Astrocyte (in vitro differentiated cells and primary cell): ENCODE data around the gene GRK5. TPM values are rescaled to one million over a fixed set of nuclear protein-coding genes. Genes with fewer than 3 reads are reported as not detected.

Experiments used
- DNase-seq: peaks from one replicate; pipeline ENCODE4 v3.0.0-alpha.2; 2010; ENCODE audit warnings: low read depth
- FAIRE-seq: peaks from 2 replicates; lab custom pipeline; 2011; peaks lifted over from hg19 to GRCh38; lab: Jason Lieb, UNC
- H2AFZ ChIP-seq: 2 replicates; pipeline ENCODE4 v1.6.0; 2012; ENCODE audit warnings: low read depth, low read length, inconsistent platforms
- H3K27ac ChIP-seq: 2 replicates; pipeline ENCODE4 v1.5.1; 2011; ENCODE audit warnings: low read depth, low read length, inconsistent platforms
- H3K27me3 ChIP-seq: 2 replicates; pipeline ENCODE4 v1.6.0; 2011; ENCODE audit warnings: low read length, inconsistent platforms; ENCODE audit not compliant: insufficient read depth
- H3K36me3 ChIP-seq: 2 replicates; pipeline ENCODE4 v1.5.1; 2011; ENCODE audit warnings: low read length, inconsistent platforms; ENCODE audit not compliant: insufficient read depth
- H3K4me1 ChIP-seq: 2 replicates; pipeline ENCODE4 v1.5.1; 2011; ENCODE audit warnings: low read length, inconsistent platforms; ENCODE audit not compliant: insufficient read depth
- H3K4me2 ChIP-seq: 2 replicates; pipeline ENCODE4 v1.6.0; 2012; ENCODE audit warnings: low read length, inconsistent platforms
- H3K4me3 ChIP-seq: 2 replicates; pipeline ENCODE4 v1.5.1; 2011; ENCODE audit warnings: low read depth, mild to moderate bottlenecking, low read length, inconsistent platforms; ENCODE audit not compliant: insufficient read depth
- H3K79me2 ChIP-seq: 2 replicates; pipeline ENCODE4 v1.6.0; 2012; ENCODE audit warnings: mild to moderate bottlenecking, low read length, inconsistent platforms; ENCODE audit not compliant: insufficient read depth
- H3K9ac ChIP-seq: 2 replicates; pipeline ENCODE4 v1.6.0; 2012; ENCODE audit warnings: mild to moderate bottlenecking, low read length, inconsistent platforms
- H3K9me3 ChIP-seq: 2 replicates; pipeline ENCODE4 v1.5.1; 2012; ENCODE audit warnings: low read depth, mild to moderate bottlenecking, low read length, inconsistent platforms; ENCODE audit not compliant: insufficient read depth
- H4K20me1 ChIP-seq: 2 replicates; pipeline ENCODE4 v1.6.0; 2012; ENCODE audit warnings: low read length, inconsistent platforms; ENCODE audit not compliant: insufficient read depth
- H3K27ac Mint-ChIP-seq: one replicate; pipeline ENCODE4 v1.8.0; 2021; ENCODE audit warnings: mild to moderate bottlenecking, mixed read lengths; ENCODE audit not compliant: unreplicated experiment
- H3K27me3 Mint-ChIP-seq: one replicate; pipeline ENCODE4 v1.8.0; 2021; ENCODE audit warnings: low read depth, mixed read lengths; ENCODE audit not compliant: unreplicated experiment
- H3K36me3 Mint-ChIP-seq: one replicate; pipeline ENCODE4 v1.8.0; 2021; ENCODE audit warnings: low read depth, mixed read lengths; ENCODE audit not compliant: unreplicated experiment
- H3K4me1 Mint-ChIP-seq: one replicate; pipeline ENCODE4 v1.8.0; 2021; ENCODE audit warnings: low read depth, mixed read lengths; ENCODE audit not compliant: unreplicated experiment
- H3K4me3 Mint-ChIP-seq: one replicate; pipeline ENCODE4 v1.8.0; 2021; ENCODE audit warnings: mild to moderate bottlenecking, moderate library complexity, mixed read lengths; ENCODE audit not compliant: unreplicated experiment
- H3K9me3 Mint-ChIP-seq: one replicate; pipeline ENCODE4 v1.8.0; 2021; ENCODE audit warnings: mild to moderate bottlenecking, mixed read lengths; ENCODE audit not compliant: unreplicated experiment
- EZH2 ChIP-seq: IDR thresholded peaks from 2 replicates; pipeline ENCODE4 v1.6.1; 2012; ENCODE audit warnings: mild to moderate bottlenecking, low read length, inconsistent platforms; ENCODE audit not compliant: insufficient read depth
- total RNA-seq: library from RNA; stranded (reverse); gene quantifications from 2 replicates; pipeline ENCODE4 v1.2.1, GENCODE V29; 2021
- TF ChIP-seq, protein P1 (sequence below): IDR thresholded peaks from 2 replicates; pipeline ENCODE4 v1.5.1; 2011; ENCODE audit warnings: low read depth, mild to moderate bottlenecking, inconsistent platforms, low read length, moderate library complexity; ENCODE audit not compliant: insufficient read depth

GRK5 gene
- total RNA-seq, 1 donor from 2014 or later, result 8.5 TPM

DNA sequence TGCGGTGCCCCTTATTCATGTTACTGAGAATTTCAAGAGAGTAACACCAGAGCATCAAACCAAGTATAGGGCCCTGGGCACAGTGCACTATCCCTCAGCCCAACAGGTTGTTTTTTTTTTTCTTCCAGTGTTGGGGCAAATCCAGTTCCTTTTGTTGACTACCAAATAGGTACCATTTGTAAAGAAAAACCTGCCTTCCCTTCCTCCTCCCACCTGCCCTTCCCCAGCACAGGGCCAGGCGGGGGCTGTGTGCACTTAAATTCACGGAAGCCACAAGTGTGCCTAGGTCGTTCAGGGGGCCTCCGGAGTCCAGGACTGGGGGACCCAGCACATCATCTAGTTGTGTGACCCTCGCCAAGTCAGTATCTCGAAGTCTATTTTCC, 41.3 kb upstream of the GRK5 start:
- Mint-ChIP-seq H3K27me3 (no peaks in the 10 kb centered on the region), H3K9me3 (no peaks in the 10 kb centered on the region), H3K36me3 (peaks cover 6% of the 10 kb centered on the region), H3K4me1 (peaks cover 7% of the 10 kb centered on the region), H3K27ac (peak overlapping the region; percentile 3), H3K4me3 (peak overlapping the region; percentile 87)
- H3K9me3 ChIP-seq, result no peaks in the 10 kb centered on the region
- FAIRE-seq (no peak), DNase-seq (no peak)
- H3K27ac ChIP-seq, result peak overlapping the region; percentile 68
- peaks cover 3% of the 10 kb centered on the region for H3K4me1 ChIP-seq
- H3K27me3 ChIP-seq, result no peaks in the 10 kb centered on the region
- peak overlapping the region; percentile 75 for H3K4me3 ChIP-seq
- H3K4me2 ChIP-seq, result peak overlapping the region; percentile 99
- TF ChIP-seq, protein P1, sequence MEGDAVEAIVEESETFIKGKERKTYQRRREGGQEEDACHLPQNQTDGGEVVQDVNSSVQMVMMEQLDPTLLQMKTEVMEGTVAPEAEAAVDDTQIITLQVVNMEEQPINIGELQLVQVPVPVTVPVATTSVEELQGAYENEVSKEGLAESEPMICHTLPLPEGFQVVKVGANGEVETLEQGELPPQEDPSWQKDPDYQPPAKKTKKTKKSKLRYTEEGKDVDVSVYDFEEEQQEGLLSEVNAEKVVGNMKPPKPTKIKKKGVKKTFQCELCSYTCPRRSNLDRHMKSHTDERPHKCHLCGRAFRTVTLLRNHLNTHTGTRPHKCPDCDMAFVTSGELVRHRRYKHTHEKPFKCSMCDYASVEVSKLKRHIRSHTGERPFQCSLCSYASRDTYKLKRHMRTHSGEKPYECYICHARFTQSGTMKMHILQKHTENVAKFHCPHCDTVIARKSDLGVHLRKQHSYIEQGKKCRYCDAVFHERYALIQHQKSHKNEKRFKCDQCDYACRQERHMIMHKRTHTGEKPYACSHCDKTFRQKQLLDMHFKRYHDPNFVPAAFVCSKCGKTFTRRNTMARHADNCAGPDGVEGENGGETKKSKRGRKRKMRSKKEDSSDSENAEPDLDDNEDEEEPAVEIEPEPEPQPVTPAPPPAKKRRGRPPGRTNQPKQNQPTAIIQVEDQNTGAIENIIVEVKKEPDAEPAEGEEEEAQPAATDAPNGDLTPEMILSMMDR, result no peak
- no peak for TF ChIP-seq EZH2
- peaks cover 7% of the 10 kb centered on the region for H4K20me1 ChIP-seq
- peaks cover 4% of the 10 kb centered on the region for H3K79me2 ChIP-seq
- H3K9ac ChIP-seq, result peak overlapping the region; percentile 86
- peak overlapping the region; percentile 97 for H2AFZ ChIP-seq
- H3K36me3 ChIP-seq, result peaks cover 25% of the 10 kb centered on the region

DNA sequence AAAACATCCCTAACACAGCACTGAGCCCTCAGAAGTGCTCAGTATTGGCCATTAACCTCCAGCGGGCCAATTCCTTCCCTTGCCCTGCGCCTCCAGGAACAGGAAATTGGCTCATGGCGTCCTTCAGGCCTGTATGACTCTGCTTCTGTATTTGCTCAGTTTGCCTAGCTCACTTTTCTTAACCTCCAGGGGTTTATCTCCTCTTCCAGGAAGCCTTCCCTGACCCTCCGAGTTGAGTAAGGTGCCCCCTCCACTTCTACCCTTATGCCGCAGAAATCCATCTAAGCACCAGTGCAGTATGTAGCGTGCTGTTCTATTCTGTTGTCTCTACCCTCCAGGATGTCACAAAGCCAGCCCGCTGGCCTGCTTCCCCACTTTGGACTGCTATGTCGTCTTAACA, 40.8 kb upstream of the GRK5 start:
- H4K20me1 ChIP-seq, result peaks cover 7% of the 10 kb centered on the region
- peaks cover 11% of the 10 kb centered on the region for H3K36me3 Mint-ChIP-seq
- H3K9ac ChIP-seq, result no peak overlapping the region
- peaks cover 30% of the 10 kb centered on the region for H3K36me3 ChIP-seq
- H3K9me3 ChIP-seq, result no peaks in the 10 kb centered on the region
- no peaks in the 10 kb centered on the region for H3K27me3 ChIP-seq
- H3K27ac Mint-ChIP-seq, result peak overlapping the region; percentile 3
- no peak overlapping the region for H3K4me3 ChIP-seq
- H3K4me3 Mint-ChIP-seq, result peak overlapping the region; percentile 87
- DNase-seq, result no peak
- FAIRE-seq, result no peak
- H3K4me1 Mint-ChIP-seq, result peaks cover 5% of the 10 kb centered on the region
- H3K4me1 ChIP-seq, result peaks cover 3% of the 10 kb centered on the region
- H3K27ac ChIP-seq, result no peak overlapping the region
- no peak overlapping the region for H3K4me2 ChIP-seq
- H3K9me3 Mint-ChIP-seq, result no peaks in the 10 kb centered on the region
- TF ChIP-seq EZH2, result no peak
- TF ChIP-seq, protein P1, result no peak
- H2AFZ ChIP-seq, result no peak overlapping the region
- H3K27me3 Mint-ChIP-seq, result no peaks in the 10 kb centered on the region
- H3K79me2 ChIP-seq, result peaks cover 9% of the 10 kb centered on the region

DNA sequence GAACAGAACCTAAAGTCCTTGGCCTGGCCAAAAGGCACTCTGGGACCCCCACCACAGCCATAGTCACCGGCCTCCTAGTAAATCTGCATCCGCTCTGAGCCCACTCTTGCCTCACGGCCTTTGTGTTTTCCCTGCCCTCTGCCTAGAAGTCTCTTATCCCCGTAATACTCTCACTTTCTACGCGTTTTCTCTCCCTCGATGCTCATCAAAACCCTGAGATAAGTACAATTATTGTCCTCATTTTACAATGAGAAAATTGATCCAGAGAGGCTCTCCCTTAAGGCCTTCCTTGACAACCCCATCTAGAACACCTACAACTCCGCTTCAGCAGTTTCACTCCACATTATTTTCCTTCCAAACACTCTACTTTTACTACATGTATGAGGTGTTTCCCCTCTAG, 40.3 kb upstream of the GRK5 start:
- Histone ChIP-seq H3K4me2 (no peak overlapping the region), H3K9me3 (no peaks in the 10 kb centered on the region), H3K27ac (no peak overlapping the region), H2AFZ (no peak overlapping the region), H3K9ac (no peak overlapping the region), H3K27me3 (no peaks in the 10 kb centered on the region), H3K79me2 (peaks cover 11% of the 10 kb centered on the region), H3K4me1 (peaks cover 3% of the 10 kb centered on the region), H3K4me3 (no peak overlapping the region), H3K36me3 (peaks cover 34% of the 10 kb centered on the region), H4K20me1 (peaks cover 8% of the 10 kb centered on the region)
- no peaks in the 10 kb centered on the region for H3K27me3 Mint-ChIP-seq
- peaks cover 3% of the 10 kb centered on the region for H3K4me1 Mint-ChIP-seq
- no peak overlapping the region for H3K27ac Mint-ChIP-seq
- H3K36me3 Mint-ChIP-seq, result peaks cover 11% of the 10 kb centered on the region
- DNase-seq, result no peak
- peak overlapping the region; percentile 87 for H3K4me3 Mint-ChIP-seq
- no peaks in the 10 kb centered on the region for H3K9me3 Mint-ChIP-seq
- TF ChIP-seq EZH2, result no peak
- TF ChIP-seq, protein P1, result no peak
- no peak for FAIRE-seq
